Measurements from ENCODE around the gene MYH8. TPM values are rescaled to one million over a fixed set of nuclear protein-coding genes. Genes with fewer than 3 reads are reported as not detected.

Gene MYH8
- total and polyA plus RNA-seq, 10 donors: 0.02 to 0.54 (median 0.15) TPM; not detected in 1

- Histone ChIP-seq H3K4me1 (no peaks in the 10 kb centered on the region), H3K36me3 (no peaks in the 10 kb centered on the region), H3K9me3 (no peaks in the 10 kb centered on the region), H3K4me3 (no peak overlapping the region), H3K27ac (no peak overlapping the region), H3K27me3 (replicated peaks in 1 of 7) (peaks cover 0 to 5% (median 0%) of the 10 kb centered on the region in 7 donors)
- no peak for DNase-seq
- TF ChIP-seq POLR2A (IDR thresholded peaks at IDR 0.05): no peak
- no peak for TF ChIP-seq POLR2AphosphoS5 (IDR thresholded peaks at IDR 0.05)
- TF ChIP-seq CTCF (IDR thresholded peaks at IDR 0.05 in 8 of 11, conservative IDR thresholded peaks at IDR 0.05 in 3 of 11): no peak
- WGBS, 5 donors: 66 to 89% (median 73%) methylated on average over 6 of the region's 6 CpGs
- intact Hi-C loops (cut with DNase I; ENCODE audit: low total_unique reads): no loop called here
These were observed 35.9 kb downstream of the MYH8 start for GRCh38 chr17:10385871-10386270.

- Histone ChIP-seq H3K9me3 (no peaks in the 10 kb centered on the region), H3K36me3 (no peaks in the 10 kb centered on the region), H3K27me3 (replicated peaks in 1 of 7) (no peaks in the 10 kb centered on the region), H3K4me1 (no peaks in the 10 kb centered on the region), H3K27ac (no peak overlapping the region), H3K4me3 (no peak overlapping the region)
- DNase-seq: no peak
- 60 to 74% (median 63%) methylated on average over 8 of the region's 8 CpGs for WGBS, 5 donors
- TF ChIP-seq CTCF (IDR thresholded peaks at IDR 0.05 in 8 of 11, conservative IDR thresholded peaks at IDR 0.05 in 3 of 11): no peak
- TF ChIP-seq POLR2AphosphoS5 (IDR thresholded peaks at IDR 0.05): peak in 1 of 3 donors; percentile 15
- intact Hi-C loops (cut with DNase I; ENCODE audit: low total_unique reads): no loop called here
These were observed 37.6 kb downstream of the MYH8 start for GRCh38 chr17:10384175-10384574.

- no peak overlapping the region for H3K27ac ChIP-seq
- TF ChIP-seq POLR2AphosphoS5 (IDR thresholded peaks at IDR 0.05) (no peak), CTCF (IDR thresholded peaks at IDR 0.05 in 8 of 11, conservative IDR thresholded peaks at IDR 0.05 in 3 of 11) (no peak), POLR2A (IDR thresholded peaks at IDR 0.05) (no peak)
- H3K27me3 ChIP-seq (replicated peaks in 1 of 7): no peaks in the 10 kb centered on the region
- no peaks in the 10 kb centered on the region for H3K4me1 ChIP-seq
- intact Hi-C loops (cut with DNase I; ENCODE audit: low total_unique reads): no loop called here
- H3K9me3 ChIP-seq: no peaks in the 10 kb centered on the region
- no peak overlapping the region for H3K4me3 ChIP-seq
- no peaks in the 10 kb centered on the region for H3K36me3 ChIP-seq
- WGBS, 5 donors: 72 to 91% (median 82%) methylated on average over 3 of the region's 3 CpGs
- DNase-seq: no peak
These were observed 40.9 kb downstream of the MYH8 start for GRCh38 chr17:10380631-10381408.

- H3K4me1 ChIP-seq: no peaks in the 10 kb centered on the region
- no peak for DNase-seq
- TF ChIP-seq POLR2A (IDR thresholded peaks at IDR 0.05) (no peak), POLR2AphosphoS5 (IDR thresholded peaks at IDR 0.05) (no peak), CTCF (IDR thresholded peaks at IDR 0.05 in 8 of 11, conservative IDR thresholded peaks at IDR 0.05 in 3 of 11) (no peak)
- intact Hi-C loops (cut with DNase I; ENCODE audit: low total_unique reads): no loop called here
- 83 to 87% (median 83%) methylated on average over 5 of the region's 5 CpGs for WGBS, 5 donors
- H3K9me3 ChIP-seq: no peaks in the 10 kb centered on the region
- no peaks in the 10 kb centered on the region for H3K27me3 ChIP-seq (replicated peaks in 1 of 7)
- H3K4me3 ChIP-seq: no peak within 1 kb of the TSS
- H3K27ac ChIP-seq: no peak within 1 kb of the TSS
- H3K36me3 ChIP-seq: no peaks in the 10 kb centered on the region
These were observed 48.8 kb downstream of the MYH8 start, which contains the start of gene MYH13 for GRCh38 chr17:10372906-10373305. TSS of gene MYH13 (minus strand) at chr17:10373006. CDS start at chr17:10364530, 8,476 bp downstream.

Measured in spleen (tissue), 11 donors.